Liver (tissue), 3 donors: Measurements from ENCODE around the gene DCC.

Experiments used
- GABPA ChIP-seq, 2 donors: IDR thresholded peaks in 1 of 2; conservative IDR thresholded peaks in 1 of 2; 2 replicates each; pipeline ENCODE4 v1.6.1; 2016; ENCODE audit warnings: antibody characterized with exemption in 2 of 2, mild to moderate bottlenecking in 1 of 2, moderate library complexity in 1 of 2
- RAD21 ChIP-seq, 2 donors: IDR thresholded peaks; 2 replicates each; pipeline ENCODE4 v1.6.1; 2016; ENCODE audit warnings: antibody characterized with exemption in 2 of 2, mild to moderate bottlenecking in 2 of 2
- TAF1 ChIP-seq: conservative IDR thresholded peaks from 2 replicates; pipeline ENCODE4 v1.6.1; 2016; ENCODE audit warnings: antibody characterized with exemption, mild to moderate bottlenecking
- TF ChIP-seq, protein P1 (sequence below): fragments of 150-350 bp; IDR thresholded peaks from 2 replicates; pipeline ENCODE4 v1.5.1; 2017; ENCODE audit warnings: improper control_type of control experiment, low read depth, low read length; ENCODE audit not compliant: missing input control
- TF ChIP-seq, protein P2 (sequence below): IDR thresholded peaks from 2 replicates; pipeline ENCODE4 v1.6.1; 2016; ENCODE audit warnings: antibody characterized with exemption
- donor health status: healthy.
- donor health status: healthy.

DNA sequence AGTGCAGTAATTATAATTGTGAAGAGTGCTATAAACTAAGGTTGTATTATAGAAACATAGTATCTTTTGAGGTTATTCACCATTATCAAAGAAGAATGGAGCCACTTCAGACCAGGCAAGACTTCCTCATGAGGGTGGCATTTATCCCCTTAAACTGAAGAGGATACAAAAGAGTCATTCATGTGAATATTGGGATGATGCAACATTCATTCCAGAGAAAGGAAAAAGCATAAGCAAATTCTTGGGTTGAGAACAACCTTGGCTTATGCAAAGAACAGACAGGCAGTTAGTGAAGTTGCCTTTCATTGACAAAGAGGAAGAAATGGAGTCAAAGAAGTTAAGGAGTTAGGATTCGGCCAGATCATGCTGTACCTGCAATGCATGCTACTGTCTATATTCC, 1201.9 kb downstream of the DCC start:
- TF ChIP-seq GABPA (IDR thresholded peaks at IDR 0.05 in 1 of 2, conservative IDR thresholded peaks at IDR 0.05 in 1 of 2) (no peak), TAF1 (no peak), RAD21 (IDR thresholded peaks at IDR 0.05) (no peak)
- TF ChIP-seq, protein P1, sequence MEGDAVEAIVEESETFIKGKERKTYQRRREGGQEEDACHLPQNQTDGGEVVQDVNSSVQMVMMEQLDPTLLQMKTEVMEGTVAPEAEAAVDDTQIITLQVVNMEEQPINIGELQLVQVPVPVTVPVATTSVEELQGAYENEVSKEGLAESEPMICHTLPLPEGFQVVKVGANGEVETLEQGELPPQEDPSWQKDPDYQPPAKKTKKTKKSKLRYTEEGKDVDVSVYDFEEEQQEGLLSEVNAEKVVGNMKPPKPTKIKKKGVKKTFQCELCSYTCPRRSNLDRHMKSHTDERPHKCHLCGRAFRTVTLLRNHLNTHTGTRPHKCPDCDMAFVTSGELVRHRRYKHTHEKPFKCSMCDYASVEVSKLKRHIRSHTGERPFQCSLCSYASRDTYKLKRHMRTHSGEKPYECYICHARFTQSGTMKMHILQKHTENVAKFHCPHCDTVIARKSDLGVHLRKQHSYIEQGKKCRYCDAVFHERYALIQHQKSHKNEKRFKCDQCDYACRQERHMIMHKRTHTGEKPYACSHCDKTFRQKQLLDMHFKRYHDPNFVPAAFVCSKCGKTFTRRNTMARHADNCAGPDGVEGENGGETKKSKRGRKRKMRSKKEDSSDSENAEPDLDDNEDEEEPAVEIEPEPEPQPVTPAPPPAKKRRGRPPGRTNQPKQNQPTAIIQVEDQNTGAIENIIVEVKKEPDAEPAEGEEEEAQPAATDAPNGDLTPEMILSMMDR = no peak
- TF ChIP-seq, protein P2, sequence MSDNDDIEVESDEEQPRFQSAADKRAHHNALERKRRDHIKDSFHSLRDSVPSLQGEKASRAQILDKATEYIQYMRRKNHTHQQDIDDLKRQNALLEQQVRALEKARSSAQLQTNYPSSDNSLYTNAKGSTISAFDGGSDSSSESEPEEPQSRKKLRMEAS = no peak
